Measurements from ENCODE around the gene ZNF485. TPM values are rescaled to one million over a fixed set of nuclear protein-coding genes. Genes with fewer than 3 reads are reported as not detected.

The ZNF485 gene
- total RNA-seq, 1 donor from 2014 or later = 5.2 TPM

DNA sequence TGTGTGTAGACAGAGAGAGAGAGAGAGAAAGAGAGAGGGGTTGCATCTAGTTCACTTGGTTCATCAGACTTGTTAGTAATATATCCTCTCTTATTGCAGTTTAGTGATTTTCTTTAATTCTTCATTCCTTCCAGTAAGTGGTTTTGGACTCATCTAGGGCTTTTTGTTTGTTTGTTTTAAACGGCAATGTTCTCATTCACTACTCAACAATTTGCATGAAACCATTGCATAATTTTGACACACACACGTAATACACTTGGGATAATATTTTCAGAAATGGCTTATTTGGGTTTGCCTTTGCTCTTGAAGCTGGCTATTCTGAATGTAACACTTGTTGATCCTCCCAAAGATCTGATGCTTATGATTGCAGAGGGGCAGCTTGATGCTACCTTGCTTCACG lies 58.8 kb downstream of the ZNF485 start:
- intact Hi-C loops (cut with micrococcal nuclease) = no loop called here

DNA sequence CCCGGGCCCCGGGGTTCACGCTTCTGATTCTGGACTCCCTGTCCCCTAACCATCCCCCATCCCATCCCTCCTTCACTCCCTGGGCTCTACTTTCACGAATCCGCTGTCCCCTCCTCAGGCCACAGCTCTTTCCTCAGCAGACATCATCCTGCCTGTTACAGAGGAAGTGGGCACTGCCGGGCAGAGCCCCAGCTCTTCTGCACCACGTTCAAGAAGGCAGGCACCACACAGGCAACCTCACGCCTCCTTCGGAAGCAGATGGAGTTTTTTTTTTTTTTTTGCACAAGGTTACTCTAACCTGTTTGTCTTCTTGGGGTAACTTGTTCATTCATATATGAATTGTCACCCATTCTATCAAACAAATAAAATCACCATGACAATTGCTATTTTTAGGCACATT lies 60.3 kb downstream of the ZNF485 start:
- intact Hi-C loops (cut with micrococcal nuclease) = no loop called here

DNA sequence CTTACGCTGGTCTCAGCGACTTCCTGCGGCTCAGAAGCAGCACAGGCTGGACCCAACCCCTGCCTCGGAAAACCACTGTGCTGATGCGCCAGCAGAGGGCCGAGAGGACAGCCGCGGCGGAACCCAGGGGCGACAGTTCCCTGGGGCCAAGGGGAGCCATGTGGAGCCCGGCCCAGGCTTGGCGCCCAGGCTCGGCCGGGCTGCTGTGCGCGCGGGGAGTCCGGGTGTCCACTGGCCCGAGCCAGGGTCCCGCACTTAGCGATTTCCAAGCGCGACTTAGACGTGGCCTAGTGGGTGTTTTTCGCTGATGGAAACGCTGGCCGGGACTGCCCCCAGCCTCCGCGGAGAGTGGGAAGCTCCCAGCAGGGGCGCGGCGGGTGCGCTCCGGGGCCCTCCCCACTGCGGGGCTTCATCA lies 61.1 kb downstream of the ZNF485 start:
- intact Hi-C loops (cut with micrococcal nuclease) = no loop called here

Other genes starting within 250 kb of the ZNF485 start
- 0.30 TPM in 1 of 2 replicates, not detected in the other for gene FXYD4, start 234.8 kb upstream of the ZNF485 start, total RNA-seq
- 512 and 531 TPM in 2 replicates for gene HNRNPF, start 197.3 kb upstream of the ZNF485 start, total RNA-seq
- 6.1 TPM in 2 replicates for gene ZNF487, start 169.3 kb upstream of the ZNF485 start, total RNA-seq
- 1.9 and 2.9 TPM in 2 replicates for gene ZNF239, start 31.8 kb upstream of the ZNF485 start, total RNA-seq
- 17.2 and 18.0 TPM in 2 replicates for gene ZNF32, start 42.4 kb downstream of the ZNF485 start, total RNA-seq